ENCODE results near the gene OMD. TPM values are rescaled to one million over a fixed set of nuclear protein-coding genes. Genes with fewer than 3 reads are reported as not detected.

OMD gene
- total and polyA plus RNA-seq, 5 donors from 2014 or later, result 0.13 TPM; not detected in 4

- Mint-ChIP-seq H3K36me3 (no peaks in the 10 kb centered on the region), H3K9me3 (peaks cover 0 to 2% (median 0%) of the 10 kb centered on the region in 7 donors), H3K4me1 (peaks cover 0 to 5% (median 0%) of the 10 kb centered on the region in 4 donors), H3K27ac (no peak overlapping the region), H3K4me3 (no peak overlapping the region), H3K27me3 (no peaks in the 10 kb centered on the region)
- no peak for DNase-seq
- H3K27ac ChIP-seq (ENCODE audit: insufficient read depth, low read length, poor library complexity, severe bottlenecking), result no peak overlapping the region
- H3K9me3 ChIP-seq (ENCODE audit: control insufficient read depth in 2 of 2, low read length in 2 of 2), result no peaks in the 10 kb centered on the region
- no peak for ATAC-seq (ENCODE audit: low read depth in 2 of 2)
- no peaks in the 10 kb centered on the region for H3K4me1 ChIP-seq (ENCODE audit: control insufficient read depth, insufficient read depth, low read length, poor library complexity, severe bottlenecking)
- no peaks in the 10 kb centered on the region for H3K36me3 ChIP-seq (ENCODE audit: control insufficient read depth, insufficient read depth, low read length)
- no peaks in the 10 kb centered on the region for H3K27me3 ChIP-seq (ENCODE audit: control insufficient read depth, insufficient read depth, low read length)
- H3K4me3 ChIP-seq (ENCODE audit: low read depth, low read length), result no peak overlapping the region
These were observed 22.3 kb upstream of the OMD start for GRCh38 chr9:92446536-92446935.

- Mint-ChIP-seq H3K36me3 (no peaks in the 10 kb centered on the region), H3K27ac (no peak overlapping the region), H3K4me3 (no peak overlapping the region), H3K4me1 (peaks cover 8 to 14% (median 12%) of the 10 kb centered on the region in 4 donors), H3K9me3 (no peaks in the 10 kb centered on the region), H3K27me3 (no peaks in the 10 kb centered on the region)
- no peak for DNase-seq
- H3K36me3 ChIP-seq (ENCODE audit: control insufficient read depth, insufficient read depth, low read length), result no peaks in the 10 kb centered on the region
- no peaks in the 10 kb centered on the region for H3K27me3 ChIP-seq (ENCODE audit: control insufficient read depth, insufficient read depth, low read length)
- no peak overlapping the region for H3K27ac ChIP-seq (ENCODE audit: insufficient read depth, low read length, poor library complexity, severe bottlenecking)
- ATAC-seq (ENCODE audit: low read depth in 2 of 2), result no peak
- no peaks in the 10 kb centered on the region for H3K9me3 ChIP-seq (ENCODE audit: control insufficient read depth in 2 of 2, low read length in 2 of 2)
- no peak overlapping the region for H3K4me3 ChIP-seq (ENCODE audit: low read depth, low read length)
- H3K4me1 ChIP-seq (ENCODE audit: control insufficient read depth, insufficient read depth, low read length, poor library complexity, severe bottlenecking), result no peaks in the 10 kb centered on the region
These were observed 20.6 kb upstream of the OMD start for GRCh38 chr9:92444841-92445240.

GRCh38 chr9:92440751-92441046, 16.4 kb upstream of the OMD start:
- Mint-ChIP-seq H3K27me3 (no peaks in the 10 kb centered on the region), H3K4me3 (peak overlapping the region; percentile 36 to 64 (median 52)), H3K27ac (peak overlapping the region; percentile 62 to 72 (median 64)), H3K9me3 (no peaks in the 10 kb centered on the region), H3K36me3 (no peaks in the 10 kb centered on the region), H3K4me1 (peaks cover 9 to 16% (median 13%) of the 10 kb centered on the region in 4 donors)
- H3K36me3 ChIP-seq (ENCODE audit: control insufficient read depth, insufficient read depth, low read length), result no peaks in the 10 kb centered on the region
- H3K4me1 ChIP-seq (ENCODE audit: control insufficient read depth, insufficient read depth, low read length, poor library complexity, severe bottlenecking), result no peaks in the 10 kb centered on the region
- ATAC-seq (ENCODE audit: low read depth in 2 of 2) (peak in 1 of 2 donors; percentile 31), DNase-seq (peak in 2 of 3 donors; percentile 40 to 57)
- H3K27me3 ChIP-seq (ENCODE audit: control insufficient read depth, insufficient read depth, low read length), result no peaks in the 10 kb centered on the region
- no peaks in the 10 kb centered on the region for H3K9me3 ChIP-seq (ENCODE audit: control insufficient read depth in 2 of 2, low read length in 2 of 2)
- H3K27ac ChIP-seq (ENCODE audit: insufficient read depth, low read length, poor library complexity, severe bottlenecking), result peak overlapping the region; percentile 66
- H3K4me3 ChIP-seq (ENCODE audit: low read depth, low read length), result peak overlapping the region; percentile 74

- H3K4me3 Mint-ChIP-seq, result peak overlapping the region; percentile 36 to 64 (median 52)
- Histone ChIP-seq H3K36me3 (ENCODE audit: control insufficient read depth, insufficient read depth, low read length) (no peaks in the 10 kb centered on the region), H3K9me3 (ENCODE audit: control insufficient read depth in 2 of 2, low read length in 2 of 2) (no peaks in the 10 kb centered on the region), H3K4me1 (ENCODE audit: control insufficient read depth, insufficient read depth, low read length, poor library complexity, severe bottlenecking) (no peaks in the 10 kb centered on the region), H3K27me3 (ENCODE audit: control insufficient read depth, insufficient read depth, low read length) (no peaks in the 10 kb centered on the region), H3K27ac (ENCODE audit: insufficient read depth, low read length, poor library complexity, severe bottlenecking) (peak overlapping the region; percentile 66), H3K4me3 (ENCODE audit: low read depth, low read length) (peak overlapping the region; percentile 74)
- H3K27me3 Mint-ChIP-seq, result no peaks in the 10 kb centered on the region
- no peaks in the 10 kb centered on the region for H3K36me3 Mint-ChIP-seq
- peaks cover 9 to 19% (median 14%) of the 10 kb centered on the region in 4 donors for H3K4me1 Mint-ChIP-seq
- ATAC-seq (ENCODE audit: low read depth in 2 of 2), result no peak
- H3K27ac Mint-ChIP-seq, result peak overlapping the region; percentile 5 to 64 (median 62)
- no peaks in the 10 kb centered on the region for H3K9me3 Mint-ChIP-seq
- no peak for DNase-seq
These were observed 15.9 kb upstream of the OMD start for GRCh38 chr9:92439921-92440750.

GRCh38 chr9:92438900-92439526, 14.7 kb upstream of the OMD start:
- Histone ChIP-seq H3K27me3 (ENCODE audit: control insufficient read depth, insufficient read depth, low read length) (no peaks in the 10 kb centered on the region), H3K27ac (ENCODE audit: insufficient read depth, low read length, poor library complexity, severe bottlenecking) (no peak overlapping the region), H3K9me3 (ENCODE audit: control insufficient read depth in 2 of 2, low read length in 2 of 2) (no peaks in the 10 kb centered on the region), H3K36me3 (ENCODE audit: control insufficient read depth, insufficient read depth, low read length) (no peaks in the 10 kb centered on the region), H3K4me3 (ENCODE audit: low read depth, low read length) (no peak overlapping the region), H3K4me1 (ENCODE audit: control insufficient read depth, insufficient read depth, low read length, poor library complexity, severe bottlenecking) (no peaks in the 10 kb centered on the region)
- Mint-ChIP-seq H3K27ac (no peak overlapping the region), H3K27me3 (no peaks in the 10 kb centered on the region), H3K36me3 (no peaks in the 10 kb centered on the region), H3K4me3 (peak overlapping the region in 1 of 4 donors; percentile 27), H3K9me3 (no peaks in the 10 kb centered on the region), H3K4me1 (peaks cover 9 to 19% (median 14%) of the 10 kb centered on the region in 4 donors)
- DNase-seq, result peak in 2 of 3 donors; percentile 14 to 23
- ATAC-seq (ENCODE audit: low read depth in 2 of 2), result no peak

GRCh38 chr9:92435263-92435662, 11.0 kb upstream of the OMD start:
- no peak overlapping the region for H3K4me3 ChIP-seq (ENCODE audit: low read depth, low read length)
- H3K4me1 Mint-ChIP-seq, result peaks cover under 1 to 9% (median 4%) of the 10 kb centered on the region in 4 donors
- no peak overlapping the region for H3K27ac ChIP-seq (ENCODE audit: insufficient read depth, low read length, poor library complexity, severe bottlenecking)
- no peak overlapping the region for H3K27ac Mint-ChIP-seq
- no peaks in the 10 kb centered on the region for H3K9me3 ChIP-seq (ENCODE audit: control insufficient read depth in 2 of 2, low read length in 2 of 2)
- DNase-seq, result no peak
- no peaks in the 10 kb centered on the region for H3K36me3 ChIP-seq (ENCODE audit: control insufficient read depth, insufficient read depth, low read length)
- peaks cover 0 to 1% (median 0%) of the 10 kb centered on the region in 7 donors for H3K9me3 Mint-ChIP-seq
- no peak for ATAC-seq (ENCODE audit: low read depth in 2 of 2)
- no peak overlapping the region for H3K4me3 Mint-ChIP-seq
- no peaks in the 10 kb centered on the region for H3K36me3 Mint-ChIP-seq
- H3K4me1 ChIP-seq (ENCODE audit: control insufficient read depth, insufficient read depth, low read length, poor library complexity, severe bottlenecking), result no peaks in the 10 kb centered on the region
- no peaks in the 10 kb centered on the region for H3K27me3 Mint-ChIP-seq
- H3K27me3 ChIP-seq (ENCODE audit: control insufficient read depth, insufficient read depth, low read length), result no peaks in the 10 kb centered on the region

GRCh38 chr9:92432972-92433548, 8.8 kb upstream of the OMD start:
- Mint-ChIP-seq H3K27me3 (no peaks in the 10 kb centered on the region), H3K27ac (no peak overlapping the region), H3K9me3 (peaks cover 0 to 1% (median 0%) of the 10 kb centered on the region in 7 donors), H3K4me1 (peaks cover 0 to 5% (median 1%) of the 10 kb centered on the region in 4 donors), H3K36me3 (no peaks in the 10 kb centered on the region), H3K4me3 (no peak overlapping the region)
- Histone ChIP-seq H3K36me3 (ENCODE audit: control insufficient read depth, insufficient read depth, low read length) (no peaks in the 10 kb centered on the region), H3K9me3 (ENCODE audit: control insufficient read depth in 2 of 2, low read length in 2 of 2) (no peaks in the 10 kb centered on the region), H3K4me3 (ENCODE audit: low read depth, low read length) (no peak overlapping the region), H3K27ac (ENCODE audit: insufficient read depth, low read length, poor library complexity, severe bottlenecking) (no peak overlapping the region), H3K27me3 (ENCODE audit: control insufficient read depth, insufficient read depth, low read length) (no peaks in the 10 kb centered on the region), H3K4me1 (ENCODE audit: control insufficient read depth, insufficient read depth, low read length, poor library complexity, severe bottlenecking) (no peaks in the 10 kb centered on the region)
- DNase-seq, result no peak
- ATAC-seq (ENCODE audit: low read depth in 2 of 2), result no peak

All from CD4-positive, CD25-positive, alpha-beta regulatory T cell (primary cell).